HG02981 (cell line): ENCODE measurements around the gene COL5A3.
"Not testable (repeated sequence)": the region's sequence is repeated elsewhere in the genome, so short reads cannot be mapped to it uniquely, and the experiment has no call there.

Source experiments
- ATAC-seq: cut with Tn5 transposase; IDR thresholded peaks from one replicate; pipeline ENCODE4 v1.9.1; 2021; ENCODE audit warnings: mild to moderate bottlenecking, moderate library complexity; ENCODE audit not compliant: unreplicated experiment

Gene COL5A3

DNA sequence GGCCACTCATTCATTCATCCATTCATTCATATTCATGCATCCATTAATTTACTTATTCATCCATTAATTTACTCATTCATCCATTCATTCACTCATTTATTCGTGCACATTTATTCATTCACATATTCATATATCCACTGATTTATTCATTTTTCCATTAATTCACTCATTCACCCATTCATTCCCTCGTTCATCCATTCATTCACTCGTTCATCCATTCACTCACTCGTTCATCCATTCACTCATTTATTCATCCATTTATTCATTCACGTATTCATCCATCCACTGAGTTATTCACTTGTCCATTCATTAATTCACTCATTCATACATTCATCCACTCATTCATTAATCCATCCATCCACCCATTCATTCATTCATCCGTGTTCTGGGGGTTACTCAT lies 38.2 kb downstream of the COL5A3 start:
- ATAC-seq, result no peak

DNA sequence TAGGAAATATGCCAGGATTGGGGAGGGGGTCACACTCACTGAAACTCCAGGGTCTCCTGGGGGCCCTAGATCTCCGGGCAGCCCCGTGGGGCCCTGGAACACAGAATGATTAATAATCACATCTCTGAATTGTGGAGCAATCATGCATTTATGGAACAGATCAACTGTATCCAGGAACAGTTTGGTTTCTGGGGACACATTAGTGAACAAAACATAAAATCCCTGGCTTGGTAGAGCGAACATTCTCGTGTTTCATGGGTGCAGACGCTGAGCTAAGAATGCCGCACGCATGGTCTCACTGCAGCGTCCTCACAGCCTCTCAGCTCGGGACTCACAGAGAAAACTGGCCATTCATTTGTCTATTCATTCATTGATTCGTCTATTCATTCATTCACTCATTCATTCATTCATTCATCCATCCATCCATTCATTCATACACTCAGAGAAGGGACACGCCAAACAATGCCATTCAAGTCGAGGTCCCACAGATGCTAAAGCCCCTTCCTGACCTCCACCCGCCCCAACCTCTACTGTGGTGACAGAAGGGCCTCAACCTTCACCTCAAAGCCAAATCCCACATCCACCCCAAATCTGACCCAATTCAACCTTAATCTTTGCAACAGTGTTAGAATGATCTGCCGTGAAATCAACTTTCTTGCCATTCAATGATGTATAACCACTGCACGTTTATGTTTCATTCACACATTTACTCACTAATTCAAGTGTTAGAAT lies 39.0 kb downstream of the COL5A3 start:
- no peak for ATAC-seq

GRCh38 chr19:9970481-9970880 lies 39.8 kb downstream of the COL5A3 start:
- ATAC-seq, result no peak

DNA sequence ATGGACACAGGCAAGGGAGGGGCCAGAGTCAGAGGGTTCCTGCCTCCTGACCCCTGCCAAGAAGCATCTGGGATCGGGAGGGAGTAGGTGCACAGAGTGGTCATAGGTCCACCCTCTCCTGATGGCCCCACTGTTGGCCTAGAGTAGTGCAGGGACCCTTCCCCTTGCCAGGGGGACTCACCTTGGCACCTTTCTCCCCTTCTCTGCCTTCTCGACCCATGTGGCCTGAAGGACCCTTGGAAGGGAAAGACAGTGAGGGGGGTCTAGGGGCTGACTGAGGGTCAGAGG lies 40.7 kb downstream of the COL5A3 start:
- ATAC-seq, result no peak

DNA sequence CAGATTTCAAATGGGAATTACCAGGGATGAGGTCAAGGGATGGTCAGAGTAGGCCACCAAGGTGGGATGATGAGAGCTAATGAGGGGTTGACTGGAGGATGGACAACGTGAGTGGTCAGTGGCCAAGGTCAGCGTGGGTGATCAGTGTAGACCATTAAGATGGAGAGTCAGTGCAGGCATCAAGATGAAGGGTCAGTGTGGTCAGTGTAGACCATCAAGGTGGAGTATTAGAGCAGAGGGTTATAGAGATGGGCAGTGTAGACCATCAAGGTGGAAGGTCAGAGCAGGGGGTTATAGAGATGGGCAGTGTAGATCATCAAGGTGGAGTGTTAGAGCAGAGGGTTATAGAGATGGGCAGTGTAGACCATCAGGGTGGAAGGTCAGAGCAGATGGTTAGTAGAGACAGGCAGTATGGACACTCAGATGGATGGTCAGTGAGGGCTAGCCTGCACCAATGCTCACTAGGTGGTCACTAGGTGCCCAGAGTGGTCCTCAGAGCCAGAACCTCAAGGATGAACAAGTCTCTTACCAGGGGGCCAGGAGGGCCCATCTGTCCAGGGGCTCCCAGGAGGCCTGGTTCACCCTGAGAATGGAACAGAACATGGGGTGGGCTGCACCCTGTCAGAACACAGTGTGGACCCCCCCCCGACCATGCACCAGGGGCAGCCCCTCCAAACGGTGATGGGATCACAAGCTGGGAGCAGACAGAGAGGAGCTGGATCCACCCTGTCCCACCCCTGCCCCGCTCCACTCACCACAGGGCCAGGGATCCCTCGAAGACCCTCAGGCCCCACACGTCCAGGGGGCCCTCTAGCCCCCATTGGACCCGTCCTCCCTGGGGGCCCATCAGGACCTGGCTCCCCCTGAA lies 41.2 kb downstream of the COL5A3 start:
- no peak for ATAC-seq

- no peak for ATAC-seq
Measured at GRCh38 chr19:9967326-9967725, 43.0 kb downstream of the COL5A3 start.

- no peak for ATAC-seq
Measured at GRCh38 chr19:9966448-9966847, 43.9 kb downstream of the COL5A3 start.

DNA sequence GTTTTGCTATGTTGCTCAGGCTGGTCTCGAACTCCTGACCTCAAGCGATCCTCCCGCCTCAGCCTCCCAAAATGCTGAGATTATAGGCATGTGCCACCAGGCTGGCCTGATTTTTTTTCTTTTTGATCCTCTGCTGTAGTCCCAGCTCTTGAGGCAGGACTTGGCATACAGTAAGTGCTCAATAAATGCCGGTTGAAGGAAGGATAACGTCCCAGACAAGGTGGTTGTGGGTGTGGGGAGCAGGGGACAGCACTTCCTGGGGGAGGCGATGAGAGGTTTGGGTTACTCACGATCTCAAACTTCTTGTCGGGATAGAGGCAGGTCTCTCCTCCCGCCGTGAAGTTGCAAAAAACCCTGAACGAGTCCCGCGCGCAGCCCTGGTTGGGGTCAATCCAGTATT lies 44.3 kb downstream of the COL5A3 start:
- ATAC-seq, result no peak

- no peak for ATAC-seq
Measured at GRCh38 chr19:9962623-9963290, 47.5 kb downstream of the COL5A3 start.

- ATAC-seq, result no peak
Measured at GRCh38 chr19:9961103-9961502, 49.2 kb downstream of the COL5A3 start.

DNA sequence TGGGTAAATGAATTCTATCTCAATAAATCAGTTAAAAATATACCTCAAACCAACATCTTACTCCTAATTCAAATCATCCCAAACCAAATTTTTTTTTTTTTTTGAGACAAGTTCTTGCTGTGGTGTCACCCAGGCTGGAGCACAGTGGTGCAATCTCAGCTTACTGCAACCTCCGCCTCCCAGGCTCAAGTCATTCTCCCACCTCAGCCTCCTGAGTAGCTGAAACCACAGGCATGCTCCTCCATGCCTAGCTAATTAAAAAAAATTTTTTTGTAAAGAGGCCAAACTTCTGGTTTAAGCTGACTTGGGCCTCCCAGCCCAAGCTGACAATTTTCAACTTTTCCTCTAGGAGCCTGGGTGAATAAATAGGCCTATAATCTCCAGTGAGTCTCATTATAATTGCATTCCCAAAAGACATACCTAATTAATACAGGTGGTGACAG lies 51.9 kb downstream of the COL5A3 start:
- no peak for ATAC-seq

DNA sequence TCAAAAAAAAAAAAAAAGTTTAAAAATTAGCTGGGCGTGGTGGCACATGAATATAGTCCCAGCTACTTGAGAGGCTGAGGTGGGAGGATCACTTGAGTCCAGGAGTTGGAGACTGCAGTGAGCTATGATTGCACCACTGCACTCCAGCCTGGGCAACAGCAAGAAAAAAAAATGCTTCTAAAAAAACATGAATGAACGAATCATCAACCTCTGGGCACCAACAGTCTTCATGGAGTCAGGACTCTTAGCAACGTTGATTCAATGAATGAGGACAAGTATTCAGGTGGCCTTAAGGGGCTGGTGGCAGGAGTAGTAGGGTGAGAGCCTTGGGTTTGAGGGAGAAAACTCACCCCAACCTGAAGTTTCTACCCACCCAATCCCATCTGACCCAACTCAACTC lies 53.3 kb downstream of the COL5A3 start:
- no peak for ATAC-seq

DNA sequence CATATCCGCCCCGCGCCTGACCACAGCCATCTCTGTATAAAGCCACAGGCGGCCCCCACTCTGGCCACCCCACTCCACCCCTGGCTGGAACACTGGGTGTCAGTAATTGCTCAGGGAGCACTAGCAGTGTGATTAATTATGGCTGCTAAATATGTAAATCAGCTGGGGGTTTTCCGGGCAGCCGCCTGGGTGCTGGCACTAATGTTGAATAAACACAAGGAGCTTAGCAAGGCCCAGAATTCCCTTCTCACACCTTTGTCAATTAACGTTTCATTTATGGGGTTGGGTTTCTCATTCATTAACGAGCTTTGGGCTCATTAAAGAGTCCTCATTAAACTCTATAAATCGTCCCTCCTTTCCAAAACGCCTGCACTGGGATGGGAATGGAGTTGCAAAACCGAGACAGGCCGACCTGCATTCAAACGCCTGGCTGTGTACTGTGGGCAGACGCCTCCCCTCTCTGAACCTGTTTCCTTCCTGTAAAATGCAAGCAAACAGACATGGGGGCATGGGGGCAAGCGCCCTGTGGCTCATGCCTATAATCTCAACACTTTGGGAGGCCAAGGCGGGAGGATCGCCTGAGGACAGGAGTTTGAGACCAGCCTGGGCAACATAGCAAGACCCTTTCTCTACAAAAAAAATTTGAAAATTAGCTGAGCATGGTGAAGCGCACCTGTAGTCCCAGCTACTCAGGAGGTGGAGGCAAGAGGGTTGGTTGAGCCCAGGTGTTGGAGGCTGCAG lies 56.3 kb downstream of the COL5A3 start:
- no peak for ATAC-seq

GRCh38 chr19:9952276-9952675 lies 58.0 kb downstream of the COL5A3 start:
- ATAC-seq, result no peak

DNA sequence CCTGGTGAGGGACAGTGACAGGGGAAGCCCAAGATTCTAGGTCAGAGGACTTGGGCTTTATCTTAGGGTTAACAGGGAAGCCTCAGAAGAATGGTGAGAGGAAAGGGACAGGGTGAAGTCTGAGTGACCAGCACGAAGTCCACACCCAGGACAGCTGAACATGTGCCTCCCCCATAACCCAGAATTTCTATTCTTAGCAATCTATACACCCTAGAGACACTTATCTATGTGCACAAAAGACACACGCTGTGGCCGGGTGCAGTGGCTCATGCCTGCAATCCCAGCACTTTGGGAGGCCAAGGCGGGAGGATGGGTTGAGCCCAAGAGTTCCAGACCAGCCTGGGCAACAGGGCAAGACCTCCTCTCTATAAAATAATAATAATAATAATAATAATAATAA lies 62.9 kb downstream of the COL5A3 start:
- no peak for ATAC-seq

GRCh38 chr19:9946528-9947125 lies 63.7 kb downstream of the COL5A3 start:
- ATAC-seq, result not testable (repeated sequence)

- no peak for ATAC-seq
Measured at GRCh38 chr19:9945319-9945966, 64.9 kb downstream of the COL5A3 start.

DNA sequence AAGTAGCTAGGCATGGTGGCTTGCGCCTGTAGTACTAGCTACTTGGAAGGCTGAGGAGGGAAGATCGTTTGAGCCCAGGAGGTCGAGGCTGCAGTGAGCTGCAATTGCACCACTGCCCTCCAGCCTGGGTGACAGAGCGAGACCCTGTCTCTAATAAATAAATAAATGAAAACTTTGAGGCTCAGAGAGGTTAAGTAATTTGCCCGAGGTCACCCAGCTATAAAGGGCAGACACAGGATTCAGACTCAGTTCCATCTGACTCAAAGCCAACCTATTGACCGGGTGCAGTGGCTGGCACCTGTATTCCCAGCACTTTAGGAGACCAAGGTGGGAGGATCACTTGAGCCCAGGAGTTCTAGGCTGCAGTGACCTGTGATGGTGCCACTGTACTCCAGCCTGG lies 66.6 kb downstream of the COL5A3 start:
- ATAC-seq, result no peak

DNA sequence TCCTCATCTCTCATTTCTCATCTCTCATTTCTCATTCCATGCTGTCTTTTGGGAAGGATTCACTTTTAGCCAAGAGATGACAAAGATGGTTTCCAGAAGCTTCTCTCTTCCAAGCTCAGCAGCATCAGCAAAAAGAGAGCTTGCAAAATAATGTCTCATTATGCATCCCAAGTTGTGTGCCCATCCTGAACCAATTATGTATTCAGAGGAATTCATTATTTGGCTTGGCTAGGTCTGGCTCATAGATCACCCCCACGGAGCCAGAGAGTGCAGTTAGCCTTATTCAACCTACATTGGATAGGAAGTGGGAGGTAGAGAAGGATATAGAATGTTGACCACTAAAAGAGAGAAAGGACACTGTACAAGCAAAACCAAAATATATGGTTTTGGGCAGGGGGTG lies 68.6 kb downstream of the COL5A3 start:
- no peak for ATAC-seq

DNA sequence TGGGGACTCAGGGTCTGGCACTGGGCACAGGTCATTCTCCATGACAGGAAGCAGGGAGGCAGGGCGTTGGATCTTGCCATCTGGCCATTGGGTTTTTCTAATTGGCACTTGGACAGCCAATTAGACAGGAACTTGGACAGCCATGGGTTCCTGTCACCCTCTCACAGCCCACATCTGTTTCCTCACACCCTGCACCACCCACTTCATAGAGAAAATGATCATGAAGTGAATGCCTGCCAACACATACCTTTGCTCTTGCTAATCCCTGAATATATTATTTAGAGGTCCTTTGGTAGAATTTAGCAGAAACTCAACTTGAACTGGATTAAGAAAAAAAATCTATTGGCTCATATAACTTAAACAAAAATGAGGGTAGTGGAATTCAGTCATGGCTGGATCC lies 69.1 kb downstream of the COL5A3 start:
- ATAC-seq, result no peak
